Stimulated activated CD4-positive, alpha-beta T cell treated with anti-CD3 and anti-CD28 coated beads, Interleukin-1b, Interleukin-23, amount 100 ng/mL, for 24 hours (primary cell): ENCODE measurements around the gene SIRT7.
"Not testable (repeated sequence)": the region's sequence is repeated elsewhere in the genome, so short reads cannot be mapped to it uniquely, and the experiment has no call there.

Experiments used
- DNase-seq, 4 experiments: peaks; one replicate each; pipeline ENCODE4 v3.0.0-alpha.2; 2020; ENCODE audit warnings: low read depth in 4 of 4, low spot score in 1 of 4

The SIRT7 gene

GRCh38 chr17:81921996-81922565 lies 4.1 kb upstream of the SIRT7 start:
- DNase-seq, result no peak

- no peak for DNase-seq
These were observed 3.5 kb upstream of the SIRT7 start for GRCh38 chr17:81921537-81921862.

GRCh38 chr17:81920612-81921536 lies 2.9 kb upstream of the SIRT7 start:
- no peak for DNase-seq

- DNase-seq, result no peak
These were observed 1.0 kb upstream of the SIRT7 start for GRCh38 chr17:81918832-81919545.

GRCh38 chr17:81918333-81918669 lies 325 bp upstream of the SIRT7 start:
- DNase-seq, result not testable (repeated sequence)

GRCh38 chr17:81916234-81917001 lies 1.6 kb downstream of the SIRT7 start:
- DNase-seq, result no peak

DNA sequence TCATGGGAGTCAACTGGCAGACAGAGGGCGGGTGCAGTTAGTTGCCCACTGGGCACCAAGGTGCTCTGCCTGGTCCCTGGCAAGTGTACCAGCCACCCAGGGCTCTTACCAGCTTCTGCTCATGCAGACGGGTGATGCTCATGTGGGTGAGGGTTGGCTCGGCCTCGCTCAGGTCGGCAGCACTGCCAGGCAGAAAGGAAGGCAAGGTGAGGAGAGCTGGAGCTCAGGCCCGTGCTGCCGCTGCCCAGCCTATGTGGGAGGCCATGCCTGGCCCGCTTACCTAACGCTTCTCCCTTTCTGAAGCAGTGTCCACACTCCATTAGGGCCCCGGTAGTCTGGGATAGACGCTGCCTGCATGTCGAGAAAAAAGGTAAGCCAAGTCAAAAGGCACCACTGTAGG lies 2.6 kb downstream of the SIRT7 start:
- DNase-seq, result no peak

- no peak for DNase-seq
These were observed 3.7 kb downstream of the SIRT7 start for GRCh38 chr17:81914103-81914850.

DNA sequence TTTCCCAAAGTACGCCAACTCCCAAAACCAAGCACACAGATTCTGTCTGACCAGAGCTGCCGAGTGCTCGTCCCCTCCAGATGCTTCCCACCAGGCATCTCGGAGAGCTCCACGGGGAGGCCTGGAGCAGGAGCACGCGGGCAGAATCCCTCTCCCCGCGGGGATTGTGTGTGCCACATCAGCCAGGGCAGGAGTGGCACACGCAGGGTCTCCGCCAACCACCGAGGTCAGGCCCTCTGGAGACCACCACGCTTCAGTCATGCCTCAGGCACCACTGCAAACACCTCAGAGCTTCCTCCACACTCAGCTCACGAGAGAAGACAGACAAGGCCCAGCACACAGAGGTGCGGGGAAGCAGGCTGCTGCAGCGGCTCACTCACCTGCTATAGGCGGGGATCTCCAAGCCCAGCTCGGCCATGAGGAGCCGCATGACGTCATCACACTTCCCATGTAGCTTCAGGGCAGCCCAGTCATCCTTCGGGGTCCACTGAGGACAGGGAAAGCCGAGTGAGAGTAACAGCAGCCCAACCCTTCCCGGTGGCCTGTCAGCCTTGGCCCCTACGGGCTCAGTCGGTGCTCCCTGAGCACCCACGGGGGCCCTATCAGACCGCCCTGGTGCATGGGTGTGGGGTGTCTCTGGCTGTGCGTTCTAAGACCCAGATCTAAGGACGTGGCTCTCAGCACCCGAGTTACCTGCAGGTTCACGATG lies 4.4 kb downstream of the SIRT7 start:
- no peak for DNase-seq

GRCh38 chr17:81912441-81913309 lies 5.3 kb downstream of the SIRT7 start:
- DNase-seq, result no peak

GRCh38 chr17:81911969-81912368 lies 6.0 kb downstream of the SIRT7 start:
- no peak for DNase-seq

DNA sequence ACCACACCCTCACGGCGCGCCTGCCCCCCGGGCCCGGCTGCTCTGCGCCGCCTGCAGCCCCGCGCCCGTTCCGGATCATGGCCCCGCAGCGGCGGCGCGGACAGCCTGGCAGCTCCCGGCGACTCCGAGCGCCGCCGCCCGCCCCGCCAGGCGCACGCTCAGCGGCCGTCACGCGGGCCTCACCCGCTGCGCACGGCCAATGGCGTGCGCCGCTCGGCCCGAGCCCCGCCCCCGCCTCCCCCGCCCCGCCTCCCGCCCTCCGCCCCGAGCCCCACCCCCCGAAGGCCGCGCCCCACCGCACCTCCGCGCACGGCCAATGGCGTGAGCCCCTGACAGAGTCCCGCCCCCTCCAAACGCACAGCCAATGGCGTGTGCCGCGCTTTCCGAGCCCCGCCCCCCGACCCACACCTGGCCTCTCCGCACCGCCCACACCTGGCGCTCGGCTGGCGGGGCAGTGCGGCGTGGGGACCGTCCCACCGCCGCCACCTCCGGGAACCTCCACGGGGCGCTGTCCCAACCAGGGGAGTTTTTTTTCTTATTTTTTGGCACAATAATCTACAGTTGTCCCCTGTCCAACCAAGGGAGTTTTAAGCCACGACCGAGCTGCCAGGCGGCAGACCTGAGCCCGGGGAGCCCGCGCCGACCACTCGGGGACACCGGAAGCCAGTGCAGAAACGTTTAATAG lies 6.6 kb downstream of the SIRT7 start, which contains the start of gene PCYT2:
TSS of gene PCYT2 (minus strand) at position 123 of the 685 bp plus-strand sequence. CDS start at position 79, 44 bp downstream.
- peak; percentile 75 to 92 (median 83) for DNase-seq

- DNase-seq, result no peak
These were observed 7.1 kb downstream of the SIRT7 start for GRCh38 chr17:81910840-81911276.

DNA sequence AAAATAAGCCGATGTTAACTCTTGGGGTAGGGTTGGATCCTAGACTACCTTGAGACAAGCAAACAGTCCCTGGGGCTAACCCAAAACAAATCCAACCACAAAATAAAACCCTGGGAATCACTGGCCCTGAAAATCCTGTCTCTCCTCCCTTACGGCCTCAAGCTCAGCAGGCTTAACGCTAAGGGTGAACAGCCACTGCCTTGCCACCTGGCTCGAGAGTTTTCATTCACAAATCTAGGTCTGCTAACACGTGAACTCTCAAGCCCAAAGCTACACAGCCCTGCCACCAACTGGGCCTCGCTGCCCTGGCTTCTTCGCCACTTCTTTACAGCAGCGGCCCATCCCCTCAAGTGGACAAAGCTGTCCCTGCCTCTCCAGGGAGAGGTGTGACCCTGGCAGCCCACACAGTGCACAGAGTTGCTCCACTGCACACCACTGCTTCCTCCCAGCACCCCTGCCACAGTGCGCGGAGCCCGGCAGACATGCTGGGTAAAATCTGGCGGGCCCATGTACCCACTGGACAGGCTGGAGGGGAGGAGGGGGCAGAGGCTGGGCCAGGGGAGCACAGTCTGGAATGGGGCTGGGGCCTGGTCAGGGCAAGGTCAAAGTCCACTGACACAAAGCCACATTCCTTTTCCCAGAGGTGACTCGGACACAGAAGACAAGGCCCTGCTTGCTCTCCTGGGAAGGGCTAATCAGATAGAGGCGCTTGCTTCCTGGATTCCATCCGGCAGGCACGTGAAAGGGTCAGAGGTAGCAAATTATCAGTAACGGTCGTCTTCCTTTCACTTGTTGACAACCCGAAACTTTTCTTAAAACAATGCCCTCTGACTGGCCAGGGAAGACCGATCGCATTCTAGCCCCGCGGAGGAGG lies 7.8 kb downstream of the SIRT7 start:
- no peak for DNase-seq

DNA sequence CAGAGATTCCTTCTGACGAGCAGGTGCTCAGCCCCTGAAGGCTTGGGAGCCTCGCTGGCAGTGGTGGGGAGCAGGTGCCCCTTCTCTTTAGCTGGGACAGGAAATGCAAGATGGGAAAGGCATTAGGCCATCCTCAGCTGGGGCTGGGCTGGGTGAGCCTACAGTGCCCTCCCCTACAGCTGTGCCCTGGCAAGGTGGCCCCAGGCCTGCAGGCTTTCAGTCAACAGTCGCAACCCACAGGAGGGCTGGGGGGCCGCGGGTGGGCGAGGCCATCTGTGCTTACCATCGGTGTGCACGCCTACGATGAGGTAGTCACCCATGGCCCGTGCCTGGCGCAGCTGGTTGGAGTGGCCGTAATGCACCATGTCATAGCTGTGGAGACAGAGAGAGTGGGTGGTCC lies 8.7 kb downstream of the SIRT7 start:
- no peak for DNase-seq

GRCh38 chr17:81908793-81909192 lies 9.2 kb downstream of the SIRT7 start:
- DNase-seq, result no peak
